Muscle of leg (tissue), 11 donors: ENCODE measurements around the gene LSAMP. TPM values are rescaled to one million over a fixed set of nuclear protein-coding genes. Genes with fewer than 3 reads are reported as not detected.
"Not testable (repeated sequence)": the region's sequence is repeated elsewhere in the genome, so short reads cannot be mapped to it uniquely, and the experiment has no call there.

Experiments
- DNase-seq: peaks from one replicate; pipeline ENCODE4 v3.0.0; 2013
- H3K27ac ChIP-seq: one replicate; pipeline ENCODE4 v1.5.1; 2013; ENCODE audit warnings: mild to moderate bottlenecking, low read length, control low read depth
- H3K27me3 ChIP-seq: one replicate; pipeline ENCODE4 v1.6.1; 2013; ENCODE audit warnings: low read length; ENCODE audit not compliant: control insufficient read depth, insufficient read depth
- H3K36me3 ChIP-seq: one replicate; pipeline ENCODE4 v1.6.1; 2013; ENCODE audit warnings: low read length; ENCODE audit not compliant: control insufficient read depth, insufficient read depth
- H3K4me1 ChIP-seq: one replicate; pipeline ENCODE4 v1.6.1; 2013; ENCODE audit warnings: low read length; ENCODE audit not compliant: control insufficient read depth, insufficient read depth
- H3K4me3 ChIP-seq: one replicate; pipeline ENCODE4 v1.5.1; 2013; ENCODE audit warnings: low read length, control low read depth
- H3K9me3 ChIP-seq: replicated peaks from 2 replicates; pipeline ENCODE4 v1.6.1; 2013; ENCODE audit warnings: low read depth, low read length; ENCODE audit not compliant: control insufficient read depth
- WGBS: methylation state at CpG from one replicate; pipeline ENCODE4 v1.1.5; 2013; ENCODE audit warnings: missing lambda C conversion rate; ENCODE audit not compliant: insufficient coverage; 5-methylcytosine and 5-hydroxymethylcytosine counted together
- polyA plus RNA-seq, 8 donors: library from polyadenylated mRNA; unstranded; fragments of 120-200 nt; gene quantifications; one replicate each; pipeline versions ENCODE4 v1.2.1 to v1.2.3, GENCODE V29; 2013; ENCODE audit warnings: inconsistent platforms in 1 of 8, low replicate concordance in 1 of 8; ENCODE audit not compliant: insufficient read length in 8 of 8, insufficient read depth in 1 of 8
- total RNA-seq: library from RNA; stranded (reverse); fragments of 120-200 nt; gene quantifications from one replicate; pipeline ENCODE4 v1.2.4, GENCODE V29; 2013

The LSAMP gene
- total and polyA plus RNA-seq, 9 donors = 3.5 to 13.4 (median 6.3) TPM

- Histone ChIP-seq H3K27ac (no peak overlapping the region), H3K4me1 (no peaks in the 10 kb centered on the region), H3K36me3 (no peaks in the 10 kb centered on the region), H3K4me3 (no peak overlapping the region), H3K27me3 (no peaks in the 10 kb centered on the region), H3K9me3 (no peaks in the 10 kb centered on the region)
- no peak for DNase-seq
Measured at GRCh38 chr3:115853104-115853503, 592.2 kb downstream of the LSAMP start.

- Histone ChIP-seq H3K9me3 (no peaks in the 10 kb centered on the region), H3K4me3 (no peak overlapping the region), H3K27me3 (no peaks in the 10 kb centered on the region), H3K27ac (no peak overlapping the region), H3K36me3 (no peaks in the 10 kb centered on the region), H3K4me1 (no peaks in the 10 kb centered on the region)
- 60% methylated on average over 1 of the region's 4 CpGs for WGBS
- no peak for DNase-seq
Measured at GRCh38 chr3:115852278-115852677, 593.0 kb downstream of the LSAMP start.

- H3K4me3 ChIP-seq = no peak overlapping the region
- WGBS = 92% methylated on average over 2 of the region's 3 CpGs
Measured at GRCh38 chr3:115851571-115851970, 593.7 kb downstream of the LSAMP start.

GRCh38 chr3:115848641-115849040 lies 596.6 kb downstream of the LSAMP start:
- Histone ChIP-seq H3K9me3 (no peaks in the 10 kb centered on the region), H3K36me3 (no peaks in the 10 kb centered on the region), H3K4me1 (no peaks in the 10 kb centered on the region), H3K4me3 (no peak overlapping the region), H3K27ac (no peak overlapping the region), H3K27me3 (no peaks in the 10 kb centered on the region)
- DNase-seq = no peak
- 100% methylated on average over 1 of the region's 1 CpG for WGBS

More at GRCh38 chr3:115851571-115851970, 593.7 kb downstream of the LSAMP start:
- Histone ChIP-seq H3K36me3 (no peaks in the 10 kb centered on the region), H3K27ac (no peak overlapping the region), H3K4me1 (no peaks in the 10 kb centered on the region), H3K9me3 (no peaks in the 10 kb centered on the region), H3K27me3 (no peaks in the 10 kb centered on the region)
- DNase-seq = no peak

- no peaks in the 10 kb centered on the region for H3K27me3 ChIP-seq
- H3K9me3 ChIP-seq = no peaks in the 10 kb centered on the region
- no CpG with 5 or more reads among the region's 1 CpG for WGBS
- no peak for DNase-seq
- H3K4me3 ChIP-seq = no peak overlapping the region
- H3K27ac ChIP-seq = no peak overlapping the region
- no peaks in the 10 kb centered on the region for H3K4me1 ChIP-seq
- no peaks in the 10 kb centered on the region for H3K36me3 ChIP-seq
Measured at GRCh38 chr3:115845986-115846385, 599.3 kb downstream of the LSAMP start.

- not testable (repeated sequence) for H3K4me1 ChIP-seq, H3K36me3 ChIP-seq, H3K27ac ChIP-seq, H3K27me3 ChIP-seq, H3K4me3 ChIP-seq, H3K9me3 ChIP-seq, DNase-seq
- WGBS = 94% methylated on average over 4 of the region's 5 CpGs
Measured at GRCh38 chr3:115844729-115845128, 600.6 kb downstream of the LSAMP start.

GRCh38 chr3:115843206-115843605 lies 602.1 kb downstream of the LSAMP start:
- H3K4me1 ChIP-seq = no peaks in the 10 kb centered on the region
- no CpG with 5 or more reads among the region's 1 CpG for WGBS
- DNase-seq = no peak
- no peaks in the 10 kb centered on the region for H3K9me3 ChIP-seq
- no peaks in the 10 kb centered on the region for H3K27me3 ChIP-seq
- no peak overlapping the region for H3K27ac ChIP-seq
- no peaks in the 10 kb centered on the region for H3K36me3 ChIP-seq
- no peak overlapping the region for H3K4me3 ChIP-seq

GRCh38 chr3:115839246-115839645 lies 606.0 kb downstream of the LSAMP start:
- Histone ChIP-seq H3K27me3 (no peaks in the 10 kb centered on the region), H3K27ac (no peak overlapping the region), H3K4me1 (no peaks in the 10 kb centered on the region), H3K4me3 (no peak overlapping the region), H3K36me3 (no peaks in the 10 kb centered on the region), H3K9me3 (no peaks in the 10 kb centered on the region)
- DNase-seq = no peak

- 89% methylated on average over 8 of the region's 8 CpGs for WGBS
- no peak overlapping the region for H3K4me3 ChIP-seq
- no peaks in the 10 kb centered on the region for H3K36me3 ChIP-seq
- no peak overlapping the region for H3K27ac ChIP-seq
- no peaks in the 10 kb centered on the region for H3K9me3 ChIP-seq
- H3K27me3 ChIP-seq = no peaks in the 10 kb centered on the region
- DNase-seq = no peak
- H3K4me1 ChIP-seq = no peaks in the 10 kb centered on the region
Measured at GRCh38 chr3:115838786-115839185, 606.5 kb downstream of the LSAMP start.

GRCh38 chr3:115836944-115837343 lies 608.3 kb downstream of the LSAMP start:
- H3K27me3 ChIP-seq = no peaks in the 10 kb centered on the region
- H3K9me3 ChIP-seq = no peaks in the 10 kb centered on the region
- H3K36me3 ChIP-seq = no peaks in the 10 kb centered on the region
- no peaks in the 10 kb centered on the region for H3K4me1 ChIP-seq
- no peak overlapping the region for H3K4me3 ChIP-seq
- no CpG with 5 or more reads among the region's 3 CpGs for WGBS
- no peak overlapping the region for H3K27ac ChIP-seq
- DNase-seq = no peak

- Histone ChIP-seq H3K27me3 (no peaks in the 10 kb centered on the region), H3K4me3 (no peak overlapping the region), H3K9me3 (no peaks in the 10 kb centered on the region), H3K36me3 (no peaks in the 10 kb centered on the region), H3K4me1 (no peaks in the 10 kb centered on the region), H3K27ac (no peak overlapping the region)
- WGBS = 91% methylated on average over 3 of the region's 4 CpGs
- DNase-seq = no peak
Measured at GRCh38 chr3:115835946-115836345, 609.3 kb downstream of the LSAMP start.
